Subcutaneous adipose tissue (tissue), 4 donors: ENCODE results near the gene RELT. TPM values are rescaled to one million over a fixed set of nuclear protein-coding genes. Genes with fewer than 3 reads are reported as not detected.

ENCODE experiments used
- total RNA-seq, 4 donors: library from RNA; depleted of rRNA; stranded (reverse); fragments of >200 nt; gene quantifications; one replicate each; pipeline ENCODE4 v1.1.0, GENCODE V29; 2016
- TF ChIP-seq, protein P1 (sequence below): fragments of 450-650 bp; IDR thresholded peaks from one replicate; pipeline ENCODE4 v1.5.1; 2016; ENCODE audit warnings: low read depth, mild to moderate bottlenecking, control low read depth, antibody characterized with exemption, moderate library complexity

The RELT gene
- total RNA-seq, 4 donors from 2014 or later: 3.1 to 5.1 (median 4.0) TPM

- TF ChIP-seq, protein P1, sequence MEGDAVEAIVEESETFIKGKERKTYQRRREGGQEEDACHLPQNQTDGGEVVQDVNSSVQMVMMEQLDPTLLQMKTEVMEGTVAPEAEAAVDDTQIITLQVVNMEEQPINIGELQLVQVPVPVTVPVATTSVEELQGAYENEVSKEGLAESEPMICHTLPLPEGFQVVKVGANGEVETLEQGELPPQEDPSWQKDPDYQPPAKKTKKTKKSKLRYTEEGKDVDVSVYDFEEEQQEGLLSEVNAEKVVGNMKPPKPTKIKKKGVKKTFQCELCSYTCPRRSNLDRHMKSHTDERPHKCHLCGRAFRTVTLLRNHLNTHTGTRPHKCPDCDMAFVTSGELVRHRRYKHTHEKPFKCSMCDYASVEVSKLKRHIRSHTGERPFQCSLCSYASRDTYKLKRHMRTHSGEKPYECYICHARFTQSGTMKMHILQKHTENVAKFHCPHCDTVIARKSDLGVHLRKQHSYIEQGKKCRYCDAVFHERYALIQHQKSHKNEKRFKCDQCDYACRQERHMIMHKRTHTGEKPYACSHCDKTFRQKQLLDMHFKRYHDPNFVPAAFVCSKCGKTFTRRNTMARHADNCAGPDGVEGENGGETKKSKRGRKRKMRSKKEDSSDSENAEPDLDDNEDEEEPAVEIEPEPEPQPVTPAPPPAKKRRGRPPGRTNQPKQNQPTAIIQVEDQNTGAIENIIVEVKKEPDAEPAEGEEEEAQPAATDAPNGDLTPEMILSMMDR: no peak
These were observed 32.9 kb upstream of the RELT start for GRCh38 chr11:73343076-73343873.

- TF ChIP-seq, protein P1: no peak
These were observed 32.0 kb upstream of the RELT start for GRCh38 chr11:73344191-73344607.

DNA sequence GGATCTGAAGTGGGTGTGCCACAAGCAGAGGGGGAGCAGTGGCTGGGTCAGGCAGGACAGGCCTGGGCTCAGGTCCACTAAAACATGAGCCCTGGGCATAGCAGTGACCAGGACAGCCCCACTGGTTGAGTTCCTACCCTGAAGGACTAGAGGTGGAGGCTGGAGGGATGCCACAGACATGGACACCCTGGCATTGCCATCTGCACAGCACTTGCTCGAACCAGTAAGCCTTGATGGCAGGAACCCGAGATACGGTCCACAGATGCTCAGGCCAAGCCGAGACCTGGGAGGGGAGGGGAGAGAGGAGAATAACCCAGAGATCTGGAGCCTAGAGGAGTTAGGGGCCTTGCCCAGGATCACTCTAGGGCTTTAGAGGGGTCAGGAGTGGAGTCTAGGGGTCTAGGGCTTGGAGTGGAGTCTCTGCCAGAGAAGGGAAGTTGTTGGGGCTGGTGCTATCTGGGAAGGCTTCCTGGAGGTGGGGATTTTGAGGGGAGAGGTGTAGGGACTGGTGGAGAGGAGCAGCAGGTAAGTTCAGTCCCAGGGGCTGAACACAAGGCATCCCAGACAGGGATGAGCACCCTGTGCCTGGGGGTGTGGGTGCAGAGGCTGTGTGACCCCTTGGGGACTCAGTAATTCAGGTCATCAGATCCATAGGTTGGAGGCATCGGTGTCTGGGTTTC lies 30.6 kb upstream of the RELT start:
- TF ChIP-seq, protein P1: no peak

GRCh38 chr11:73346186-73346935 lies 29.8 kb upstream of the RELT start:
- TF ChIP-seq, protein P1: no peak

- TF ChIP-seq, protein P1: no peak
These were observed 29.1 kb upstream of the RELT start for GRCh38 chr11:73347067-73347466.

DNA sequence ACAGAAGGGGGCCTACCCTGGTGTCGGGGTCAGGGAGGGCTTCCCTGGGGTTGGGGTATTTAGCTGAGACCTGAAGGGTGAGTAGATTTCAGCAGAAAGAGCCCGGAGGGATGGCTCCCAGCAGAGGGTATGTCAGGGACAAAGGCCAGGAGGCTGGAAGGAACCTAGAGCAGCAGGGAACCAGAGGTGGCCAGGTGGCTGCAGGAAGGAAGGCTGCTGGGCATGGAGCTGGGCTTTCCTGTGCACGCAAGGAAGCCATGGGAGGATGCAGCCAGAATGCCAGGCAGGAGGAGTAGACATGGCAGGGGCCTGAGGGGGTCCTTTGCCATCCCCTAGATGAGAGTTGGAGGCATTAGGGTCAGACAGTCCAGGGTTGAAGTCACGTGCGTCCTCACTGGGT lies 27.4 kb upstream of the RELT start:
- TF ChIP-seq, protein P1: no peak

- TF ChIP-seq, protein P1: no peak
These were observed 26.6 kb upstream of the RELT start for GRCh38 chr11:73349633-73350032.
